Skeletal muscle tissue (tissue), 4 donors: Measurements from ENCODE around the gene ZNF92. TPM values are rescaled to one million over a fixed set of nuclear protein-coding genes. Genes with fewer than 3 reads are reported as not detected.
"Not testable (repeated sequence)": the region's sequence is repeated elsewhere in the genome, so short reads cannot be mapped to it uniquely, and the experiment has no call there.

Experiments used
- H3K27ac ChIP-seq: one replicate; pipeline ENCODE4 v1.7.0; 2013; ENCODE audit warnings: mild to moderate bottlenecking, low read depth, low read length, inconsistent platforms
- H3K27me3 ChIP-seq, 3 donors: one replicate each; pipeline ENCODE4 v1.7.0; 2013; ENCODE audit warnings: low read length in 3 of 3; ENCODE audit not compliant: control insufficient read depth in 3 of 3, insufficient read depth in 3 of 3
- H3K36me3 ChIP-seq, 3 donors: one replicate each; pipeline ENCODE4 v1.7.0; 2013; ENCODE audit warnings: low read length in 3 of 3; ENCODE audit not compliant: control insufficient read depth in 3 of 3, insufficient read depth in 3 of 3
- H3K4me1 ChIP-seq, 3 donors: one replicate each; pipeline ENCODE4 v1.7.0; 2013; ENCODE audit warnings: low read length in 3 of 3, mild to moderate bottlenecking in 3 of 3; ENCODE audit not compliant: control insufficient read depth in 3 of 3, insufficient read depth in 3 of 3
- H3K4me3 ChIP-seq, 3 donors: one replicate each; pipeline ENCODE4 v1.7.0; 2013; ENCODE audit warnings: low read length in 3 of 3
- H3K9ac ChIP-seq, 3 donors: one replicate each; pipeline ENCODE4 v1.7.0; 2013; ENCODE audit warnings: low read length in 3 of 3, mild to moderate bottlenecking in 3 of 3, moderate library complexity in 2 of 3, low read depth in 1 of 3
- H3K9me3 ChIP-seq, 3 donors: one replicate each; pipeline ENCODE4 v1.7.0; 2013; ENCODE audit warnings: low read length in 3 of 3; ENCODE audit not compliant: control insufficient read depth in 3 of 3
- total RNA-seq: library from RNA; depleted of rRNA; stranded (reverse); fragments of >200 nt; gene quantifications from one replicate; pipeline ENCODE4 v1.2.3, GENCODE V29; 2014
- donor health status: Osteomylitis.

The ZNF92 gene
- total RNA-seq, 1 donor from 2014 or later: 4.7 TPM

DNA sequence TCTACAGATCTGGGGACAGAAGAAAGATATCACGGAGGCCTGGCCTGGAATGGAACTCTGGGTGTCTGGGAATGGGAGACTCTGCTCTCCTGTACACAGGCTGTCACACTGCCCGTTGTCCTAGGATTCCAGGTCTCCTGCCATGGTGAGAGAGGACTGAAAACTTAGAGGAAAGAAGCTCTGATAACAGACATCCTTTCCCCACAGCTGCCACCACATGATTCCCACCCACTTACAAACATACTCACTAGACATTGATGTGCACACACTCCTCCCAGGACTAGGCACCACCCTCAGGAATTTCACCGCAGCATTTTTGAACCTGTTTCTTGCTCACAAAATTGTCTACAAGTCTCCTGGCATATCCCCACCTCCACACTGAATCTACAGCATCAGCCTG lies 5.7 kb downstream of the ZNF92 start:
- Histone ChIP-seq H3K9ac (no peak overlapping the region), H3K36me3 (peaks cover 0 to 4% (median 3%) of the 10 kb centered on the region in 3 donors), H3K4me3 (no peak overlapping the region), H3K27ac (no peak overlapping the region), H3K4me1 (peaks cover 8 to 20% (median 16%) of the 10 kb centered on the region in 3 donors), H3K27me3 (no peaks in the 10 kb centered on the region), H3K9me3 (no peaks in the 10 kb centered on the region)

DNA sequence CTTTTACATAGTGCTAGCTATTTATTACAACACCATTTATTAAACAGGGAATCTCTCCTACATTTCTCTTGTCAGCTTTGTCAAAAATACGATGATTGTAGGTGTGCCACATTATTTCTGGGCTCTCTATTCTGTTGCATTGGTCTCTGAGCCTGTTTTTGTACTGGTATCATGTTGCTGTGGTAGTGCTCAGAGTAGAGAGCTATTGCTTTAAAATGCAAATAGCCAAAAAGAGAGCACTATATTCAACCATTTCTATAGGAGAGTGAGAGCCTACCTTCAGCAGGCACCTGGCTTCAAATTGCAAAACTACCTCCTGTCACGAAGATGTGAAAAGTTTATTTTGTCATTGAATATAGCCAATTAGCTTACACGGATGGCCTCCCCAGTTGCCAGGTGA lies 8.1 kb downstream of the ZNF92 start:
- H3K27me3 ChIP-seq: no peaks in the 10 kb centered on the region

DNA sequence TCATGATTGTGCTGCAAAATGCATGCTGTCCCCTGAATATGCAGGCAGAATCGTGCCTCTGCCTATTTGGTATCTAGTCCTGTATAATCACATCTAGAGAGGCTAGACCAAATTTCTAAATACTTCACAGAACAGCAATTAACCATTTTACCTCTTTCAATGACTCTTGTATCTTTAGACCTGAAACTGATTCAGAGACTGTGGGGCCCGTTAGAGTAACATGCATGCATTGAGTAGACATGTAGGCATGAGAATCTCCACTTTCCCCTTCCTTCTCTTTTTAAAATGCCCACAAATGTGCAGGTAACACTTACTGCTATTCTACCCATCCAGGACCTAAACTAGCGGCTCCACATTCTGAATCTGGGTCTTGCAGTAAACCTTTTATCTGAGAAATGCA lies 8.8 kb downstream of the ZNF92 start:
- Histone ChIP-seq H3K4me1 (peaks cover 0 to 14% (median 9%) of the 10 kb centered on the region in 3 donors), H3K27me3 (no peaks in the 10 kb centered on the region), H3K36me3 (peaks cover 0 to 2% (median 0%) of the 10 kb centered on the region in 3 donors), H3K4me3 (no peak overlapping the region), H3K9me3 (no peaks in the 10 kb centered on the region), H3K9ac (no peak overlapping the region), H3K27ac (no peak overlapping the region)

More for the DNA sequence above, 8.1 kb downstream of the ZNF92 start:
- Histone ChIP-seq H3K4me3 (no peak overlapping the region), H3K36me3 (peaks cover 0 to 2% (median 0%) of the 10 kb centered on the region in 3 donors), H3K9me3 (no peaks in the 10 kb centered on the region), H3K9ac (no peak overlapping the region), H3K27ac (no peak overlapping the region), H3K4me1 (peaks cover 0 to 14% (median 9%) of the 10 kb centered on the region in 3 donors)

DNA sequence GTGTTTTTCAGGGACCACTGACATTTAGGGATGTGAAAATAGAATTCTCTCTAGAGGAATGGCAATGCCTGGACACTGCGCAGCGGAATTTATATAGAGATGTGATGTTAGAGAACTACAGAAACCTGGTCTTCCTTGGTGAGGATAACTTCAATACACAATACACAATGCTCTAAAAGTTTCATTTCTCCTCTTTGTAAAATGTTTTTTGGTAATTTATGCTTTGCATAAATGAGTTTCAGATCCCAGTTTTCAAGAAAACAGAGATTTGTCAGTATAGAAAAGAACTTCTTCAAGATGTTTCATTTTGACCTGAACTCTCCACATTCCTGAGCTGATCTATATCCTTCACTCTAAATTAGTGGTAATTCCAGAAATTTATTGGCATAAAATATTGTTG lies 14.2 kb downstream of the ZNF92 start:
- no peak overlapping the region for H3K4me3 ChIP-seq

DNA sequence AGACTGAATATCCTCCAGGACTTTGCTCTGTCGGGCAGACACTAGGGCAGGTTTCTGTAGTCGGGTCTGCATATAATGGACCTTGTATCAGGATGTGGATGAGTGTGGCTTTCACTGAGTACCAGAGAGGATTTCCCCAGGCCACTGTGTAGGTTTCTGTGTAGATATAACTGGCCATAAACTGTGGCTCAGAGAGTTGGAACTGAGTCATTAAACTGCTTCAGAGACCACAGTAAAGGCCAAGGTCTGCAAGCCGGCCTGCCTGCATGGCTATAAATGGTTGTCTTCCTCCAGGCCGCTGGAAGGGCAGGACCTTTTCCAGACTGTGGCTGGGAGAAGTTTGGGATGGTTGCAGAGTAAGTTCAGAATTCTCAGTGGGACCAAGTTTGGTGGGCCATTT lies 16.9 kb downstream of the ZNF92 start:
- no peaks in the 10 kb centered on the region for H3K4me1 ChIP-seq
- H3K36me3 ChIP-seq: peaks cover 0 to 21% (median 4%) of the 10 kb centered on the region in 3 donors
- H3K9ac ChIP-seq: no peak overlapping the region
- no peaks in the 10 kb centered on the region for H3K9me3 ChIP-seq
- H3K27me3 ChIP-seq: no peaks in the 10 kb centered on the region
- no peak overlapping the region for H3K4me3 ChIP-seq
- H3K27ac ChIP-seq: no peak overlapping the region

More for the DNA sequence above, 14.2 kb downstream of the ZNF92 start:
- H3K4me1 ChIP-seq: peaks cover 0 to 10% (median 7%) of the 10 kb centered on the region in 3 donors
- no peaks in the 10 kb centered on the region for H3K9me3 ChIP-seq
- H3K36me3 ChIP-seq: peaks cover 0 to 19% (median 4%) of the 10 kb centered on the region in 3 donors
- no peak overlapping the region for H3K9ac ChIP-seq
- H3K27ac ChIP-seq: no peak overlapping the region
- H3K27me3 ChIP-seq: no peaks in the 10 kb centered on the region

DNA sequence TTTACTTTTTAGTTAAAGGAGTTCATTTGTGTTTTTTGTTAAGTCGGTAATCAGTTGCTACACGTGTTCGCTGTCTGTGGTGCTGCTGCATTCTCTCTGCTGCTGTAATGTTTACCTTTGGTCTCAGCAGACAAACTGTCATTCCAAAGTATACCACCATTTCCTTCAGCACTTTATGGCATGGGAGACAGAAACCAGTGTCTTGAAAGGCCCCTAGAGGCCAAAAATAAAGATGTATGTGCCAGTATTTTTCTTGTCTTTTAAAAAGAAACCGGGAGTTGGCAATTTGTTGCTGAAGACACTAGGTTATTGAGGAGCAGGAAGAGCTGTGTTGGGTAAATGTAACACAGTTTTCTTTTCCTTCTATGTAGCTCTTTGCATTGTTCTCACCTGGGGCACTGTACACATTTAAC lies 24.1 kb downstream of the ZNF92 start:
- Histone ChIP-seq H3K4me1 (no peaks in the 10 kb centered on the region), H3K36me3 (peaks cover 0 to 17% (median 11%) of the 10 kb centered on the region in 3 donors), H3K27me3 (no peaks in the 10 kb centered on the region)

DNA sequence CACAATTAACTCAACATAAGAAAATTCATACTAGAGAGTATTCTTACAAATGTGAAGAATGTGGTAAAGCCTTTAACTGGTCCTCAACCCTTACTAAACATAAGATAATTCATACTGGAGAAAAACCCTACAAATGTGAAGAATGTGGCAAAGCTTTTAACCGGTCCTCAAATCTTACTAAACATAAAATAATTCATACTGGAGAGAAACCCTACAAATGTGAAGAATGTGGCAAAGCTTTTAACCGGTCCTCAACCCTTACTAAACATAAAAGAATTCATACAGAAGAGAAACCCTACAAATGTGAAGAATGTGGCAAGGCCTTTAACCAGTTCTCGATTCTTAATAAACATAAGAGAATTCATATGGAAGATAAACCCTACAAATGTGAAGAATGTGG lies 25.0 kb downstream of the ZNF92 start:
- H3K9ac ChIP-seq, H3K4me3 ChIP-seq, H3K27ac ChIP-seq, H3K27me3 ChIP-seq, H3K9me3 ChIP-seq, H3K4me1 ChIP-seq: not testable (repeated sequence)
- peaks cover 0 to 14% (median 11%) of the 10 kb centered on the region in 3 donors for H3K36me3 ChIP-seq

More for the DNA sequence above, 24.1 kb downstream of the ZNF92 start:
- no peak overlapping the region for H3K4me3 ChIP-seq
- no peak overlapping the region for H3K9ac ChIP-seq
- no peak overlapping the region for H3K27ac ChIP-seq
- no peaks in the 10 kb centered on the region for H3K9me3 ChIP-seq

DNA sequence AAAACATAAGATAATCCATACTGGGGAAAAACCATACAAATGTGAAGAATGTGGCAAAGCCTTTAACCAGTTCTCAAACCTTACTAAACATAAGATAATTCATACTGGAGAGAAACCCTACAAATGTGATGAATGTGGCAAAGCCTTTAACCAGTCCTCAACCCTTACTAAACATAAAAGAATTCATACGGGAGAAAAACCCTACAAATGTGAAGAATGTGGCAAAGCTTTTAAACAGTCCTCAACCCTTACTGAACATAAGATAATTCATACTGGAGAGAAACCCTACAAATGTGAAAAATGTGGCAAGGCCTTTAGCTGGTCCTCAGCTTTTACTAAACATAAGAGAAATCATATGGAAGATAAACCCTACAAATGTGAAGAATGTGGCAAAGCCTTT lies 25.4 kb downstream of the ZNF92 start:
- H3K9me3 ChIP-seq, H3K27ac ChIP-seq, H3K4me3 ChIP-seq, H3K27me3 ChIP-seq, H3K9ac ChIP-seq, H3K4me1 ChIP-seq: not testable (repeated sequence)
- H3K36me3 ChIP-seq: peaks cover 0 to 14% (median 11%) of the 10 kb centered on the region in 3 donors

DNA sequence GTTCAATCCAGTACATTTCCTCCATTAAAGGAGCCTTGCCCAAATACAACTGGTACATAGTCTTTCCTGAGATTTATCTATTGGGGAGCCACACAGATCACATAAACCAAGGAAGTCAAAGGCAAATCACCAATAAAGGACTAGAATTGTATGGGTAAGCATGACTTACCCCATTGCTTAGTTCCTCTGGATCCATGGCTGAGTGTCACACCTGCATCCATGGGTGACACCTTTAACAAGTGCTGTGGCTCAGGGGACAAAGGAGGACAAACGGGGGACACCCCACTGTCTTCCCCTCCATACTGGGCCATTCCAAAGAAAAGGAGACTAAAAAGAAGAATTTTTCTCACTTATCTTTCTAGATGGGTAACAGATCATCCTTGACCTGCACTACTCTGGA lies 30.4 kb downstream of the ZNF92 start:
- Histone ChIP-seq H3K27ac (no peak overlapping the region), H3K9ac (no peak overlapping the region), H3K9me3 (peaks cover 4 to 24% (median 19%) of the 10 kb centered on the region in 3 donors), H3K36me3 (peaks cover 0 to 9% (median 1%) of the 10 kb centered on the region in 3 donors), H3K27me3 (no peaks in the 10 kb centered on the region), H3K4me1 (no peaks in the 10 kb centered on the region), H3K4me3 (peak overlapping the region in 1 of 3 donors; percentile 41)

DNA sequence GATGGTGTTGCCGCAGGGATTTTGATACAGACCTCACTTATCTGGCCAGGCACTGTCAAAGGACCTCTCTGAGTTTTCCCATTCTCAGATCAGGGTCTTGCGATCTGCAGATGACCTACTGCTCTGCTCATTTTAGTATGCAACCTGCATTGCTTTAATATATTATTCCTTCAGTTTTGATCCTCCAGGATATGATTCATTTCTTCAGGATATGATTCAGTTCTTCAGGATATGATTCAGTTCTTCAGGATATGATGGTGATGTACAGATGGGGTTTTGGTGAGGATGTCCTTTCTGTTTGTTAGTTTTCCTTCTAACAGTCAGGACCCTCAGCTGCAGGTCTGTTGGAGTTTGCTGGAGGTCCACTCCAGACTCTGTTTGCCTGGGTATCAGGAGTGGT lies 33.1 kb downstream of the ZNF92 start:
- H3K9ac ChIP-seq, H3K27ac ChIP-seq, H3K27me3 ChIP-seq, H3K36me3 ChIP-seq, H3K4me1 ChIP-seq, H3K4me3 ChIP-seq: not testable (repeated sequence)
- peaks cover 4 to 24% (median 19%) of the 10 kb centered on the region in 3 donors for H3K9me3 ChIP-seq
